ENCODE data around the gene ARHGAP6.

DNA sequence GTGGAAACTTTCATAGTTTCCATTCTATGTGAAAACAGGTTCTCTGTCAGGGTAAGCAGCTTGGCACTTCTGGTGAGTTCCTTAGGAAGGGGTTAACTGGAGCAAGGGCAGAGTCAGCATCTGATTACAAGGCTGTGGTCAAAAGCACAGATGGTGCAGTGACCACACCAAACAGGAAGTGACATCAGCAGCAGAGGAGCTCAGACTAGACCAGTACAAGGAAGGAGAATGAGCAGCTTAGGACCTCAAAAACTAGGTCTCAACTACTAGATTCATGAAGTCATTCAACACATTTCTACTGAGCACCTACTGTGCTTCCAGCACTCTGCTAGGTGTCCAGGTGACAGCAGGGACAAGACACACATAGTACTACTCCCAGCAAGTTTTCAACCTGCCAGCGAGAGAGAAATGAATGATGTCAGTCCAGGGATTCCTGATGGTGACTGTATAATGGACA lies 242.3 kb downstream of the ARHGAP6 start:
- TF ChIP-seq, protein P1, sequence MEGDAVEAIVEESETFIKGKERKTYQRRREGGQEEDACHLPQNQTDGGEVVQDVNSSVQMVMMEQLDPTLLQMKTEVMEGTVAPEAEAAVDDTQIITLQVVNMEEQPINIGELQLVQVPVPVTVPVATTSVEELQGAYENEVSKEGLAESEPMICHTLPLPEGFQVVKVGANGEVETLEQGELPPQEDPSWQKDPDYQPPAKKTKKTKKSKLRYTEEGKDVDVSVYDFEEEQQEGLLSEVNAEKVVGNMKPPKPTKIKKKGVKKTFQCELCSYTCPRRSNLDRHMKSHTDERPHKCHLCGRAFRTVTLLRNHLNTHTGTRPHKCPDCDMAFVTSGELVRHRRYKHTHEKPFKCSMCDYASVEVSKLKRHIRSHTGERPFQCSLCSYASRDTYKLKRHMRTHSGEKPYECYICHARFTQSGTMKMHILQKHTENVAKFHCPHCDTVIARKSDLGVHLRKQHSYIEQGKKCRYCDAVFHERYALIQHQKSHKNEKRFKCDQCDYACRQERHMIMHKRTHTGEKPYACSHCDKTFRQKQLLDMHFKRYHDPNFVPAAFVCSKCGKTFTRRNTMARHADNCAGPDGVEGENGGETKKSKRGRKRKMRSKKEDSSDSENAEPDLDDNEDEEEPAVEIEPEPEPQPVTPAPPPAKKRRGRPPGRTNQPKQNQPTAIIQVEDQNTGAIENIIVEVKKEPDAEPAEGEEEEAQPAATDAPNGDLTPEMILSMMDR (IDR thresholded peaks at IDR 0.05): no peak
- no peak for TF ChIP-seq POLR2A (IDR thresholded peaks at IDR 0.05)

Measured in Peyer's patch (tissue), 4 donors.